Stimulated activated naive CD8-positive, alpha-beta T cell treated with anti-CD3 and anti-CD28 coated beads, Interleukin-15, Interleukin-2, amounts not matched to agents 100 ng/mL and 50 ng/mL, for 24 hours (primary cell): ENCODE measurements around the gene NKX2-4.

Experiments used
- H3K27ac Mint-ChIP-seq: one replicate; pipeline ENCODE4 v1.8.0; 2021; ENCODE audit warnings: mild to moderate bottlenecking, mixed read lengths
- H3K27me3 Mint-ChIP-seq: one replicate; pipeline ENCODE4 v1.8.0; 2021; ENCODE audit warnings: mixed read lengths
- H3K36me3 Mint-ChIP-seq: one replicate; pipeline ENCODE4 v1.8.0; 2021; ENCODE audit warnings: low read depth, mixed read lengths
- H3K4me1 Mint-ChIP-seq: one replicate; pipeline ENCODE4 v1.8.0; 2021; ENCODE audit warnings: low read depth, mixed read lengths
- H3K4me3 Mint-ChIP-seq: one replicate; pipeline ENCODE4 v1.8.0; 2021; ENCODE audit warnings: mild to moderate bottlenecking, mixed read lengths
- H3K9me3 Mint-ChIP-seq: one replicate; pipeline ENCODE4 v1.8.0; 2021; ENCODE audit warnings: mixed read lengths

The NKX2-4 gene

GRCh38 chr20:21398109-21399004 is 1.0 kb upstream of the NKX2-4 start:
- Mint-ChIP-seq H3K27me3 (peaks cover 73% of the 10 kb centered on the region), H3K4me3 (peak overlapping the region; percentile 47), H3K36me3 (no peaks in the 10 kb centered on the region), H3K4me1 (peaks cover 15% of the 10 kb centered on the region), H3K27ac (no peak overlapping the region), H3K9me3 (no peaks in the 10 kb centered on the region)

GRCh38 chr20:21396599-21397340 is 556 bp downstream of the NKX2-4 start:
- H3K4me1 Mint-ChIP-seq, result peaks cover 27% of the 10 kb centered on the region
- no peak overlapping the region for H3K27ac Mint-ChIP-seq
- peaks cover 77% of the 10 kb centered on the region for H3K27me3 Mint-ChIP-seq
- peaks cover 3% of the 10 kb centered on the region for H3K36me3 Mint-ChIP-seq
- H3K4me3 Mint-ChIP-seq, result no peak overlapping the region
- H3K9me3 Mint-ChIP-seq, result no peaks in the 10 kb centered on the region

GRCh38 chr20:21395666-21396598 is 1.4 kb downstream of the NKX2-4 start:
- peaks cover 8% of the 10 kb centered on the region for H3K36me3 Mint-ChIP-seq
- no peaks in the 10 kb centered on the region for H3K9me3 Mint-ChIP-seq
- H3K27me3 Mint-ChIP-seq, result peaks cover 76% of the 10 kb centered on the region
- H3K27ac Mint-ChIP-seq, result no peak overlapping the region
- peak overlapping the region; percentile 48 for H3K4me3 Mint-ChIP-seq
- peaks cover 33% of the 10 kb centered on the region for H3K4me1 Mint-ChIP-seq

- H3K4me1 Mint-ChIP-seq, result peaks cover 33% of the 10 kb centered on the region
- no peaks in the 10 kb centered on the region for H3K9me3 Mint-ChIP-seq
- H3K27ac Mint-ChIP-seq, result no peak overlapping the region
- H3K36me3 Mint-ChIP-seq, result peaks cover 15% of the 10 kb centered on the region
- peaks cover 71% of the 10 kb centered on the region for H3K27me3 Mint-ChIP-seq
- peak overlapping the region; percentile 48 for H3K4me3 Mint-ChIP-seq
Measured at GRCh38 chr20:21395051-21395665, 2.2 kb downstream of the NKX2-4 start.

- Mint-ChIP-seq H3K36me3 (peaks cover 19% of the 10 kb centered on the region), H3K4me3 (no peak overlapping the region), H3K9me3 (no peaks in the 10 kb centered on the region), H3K27me3 (peaks cover 66% of the 10 kb centered on the region), H3K4me1 (peaks cover 33% of the 10 kb centered on the region), H3K27ac (no peak overlapping the region)
Measured at GRCh38 chr20:21394551-21394950, 2.8 kb downstream of the NKX2-4 start.

- peaks cover 60% of the 10 kb centered on the region for H3K27me3 Mint-ChIP-seq
- peaks cover 23% of the 10 kb centered on the region for H3K36me3 Mint-ChIP-seq
- H3K4me1 Mint-ChIP-seq, result peaks cover 33% of the 10 kb centered on the region
- H3K9me3 Mint-ChIP-seq, result no peaks in the 10 kb centered on the region
- H3K27ac Mint-ChIP-seq, result no peak overlapping the region
- no peak overlapping the region for H3K4me3 Mint-ChIP-seq
Measured at GRCh38 chr20:21393816-21394519, 3.4 kb downstream of the NKX2-4 start.

- Mint-ChIP-seq H3K9me3 (no peaks in the 10 kb centered on the region), H3K27ac (no peak overlapping the region), H3K27me3 (peaks cover 52% of the 10 kb centered on the region), H3K4me3 (peak overlapping the region; percentile 32), H3K36me3 (peaks cover 25% of the 10 kb centered on the region), H3K4me1 (peaks cover 33% of the 10 kb centered on the region)
Measured at GRCh38 chr20:21393166-21393565, 4.2 kb downstream of the NKX2-4 start.

GRCh38 chr20:21391972-21392352 is 5.4 kb downstream of the NKX2-4 start:
- H3K36me3 Mint-ChIP-seq, result peaks cover 36% of the 10 kb centered on the region
- no peak overlapping the region for H3K4me3 Mint-ChIP-seq
- peaks cover 45% of the 10 kb centered on the region for H3K27me3 Mint-ChIP-seq
- H3K9me3 Mint-ChIP-seq, result no peaks in the 10 kb centered on the region
- peaks cover 27% of the 10 kb centered on the region for H3K4me1 Mint-ChIP-seq
- no peak overlapping the region for H3K27ac Mint-ChIP-seq

- Mint-ChIP-seq H3K27ac (no peak overlapping the region), H3K4me3 (no peak overlapping the region), H3K4me1 (peaks cover 27% of the 10 kb centered on the region), H3K27me3 (peaks cover 45% of the 10 kb centered on the region), H3K36me3 (peaks cover 42% of the 10 kb centered on the region), H3K9me3 (no peaks in the 10 kb centered on the region)
Measured at GRCh38 chr20:21391185-21391971, 5.9 kb downstream of the NKX2-4 start.

GRCh38 chr20:21390768-21391167 is 6.6 kb downstream of the NKX2-4 start:
- Mint-ChIP-seq H3K27ac (no peak overlapping the region), H3K4me1 (peaks cover 27% of the 10 kb centered on the region), H3K36me3 (peaks cover 46% of the 10 kb centered on the region), H3K9me3 (no peaks in the 10 kb centered on the region), H3K27me3 (peaks cover 45% of the 10 kb centered on the region), H3K4me3 (no peak overlapping the region)

GRCh38 chr20:21389368-21389767 is 8.0 kb downstream of the NKX2-4 start:
- H3K9me3 Mint-ChIP-seq, result no peaks in the 10 kb centered on the region
- no peak overlapping the region for H3K4me3 Mint-ChIP-seq
- peaks cover 53% of the 10 kb centered on the region for H3K36me3 Mint-ChIP-seq

GRCh38 chr20:21388566-21388965 is 8.8 kb downstream of the NKX2-4 start:
- Mint-ChIP-seq H3K27me3 (peaks cover 27% of the 10 kb centered on the region), H3K36me3 (peaks cover 58% of the 10 kb centered on the region), H3K9me3 (no peaks in the 10 kb centered on the region), H3K27ac (no peak overlapping the region), H3K4me3 (no peak overlapping the region), H3K4me1 (peaks cover 19% of the 10 kb centered on the region)

More at GRCh38 chr20:21389368-21389767, 8.0 kb downstream of the NKX2-4 start:
- Mint-ChIP-seq H3K27me3 (peaks cover 35% of the 10 kb centered on the region), H3K4me1 (peaks cover 19% of the 10 kb centered on the region), H3K27ac (no peak overlapping the region)

- Mint-ChIP-seq H3K27ac (no peak overlapping the region), H3K27me3 (peaks cover 16% of the 10 kb centered on the region), H3K9me3 (no peaks in the 10 kb centered on the region), H3K36me3 (peaks cover 68% of the 10 kb centered on the region), H3K4me1 (peaks cover 10% of the 10 kb centered on the region), H3K4me3 (no peak overlapping the region)
Measured at GRCh38 chr20:21387528-21387927, 9.8 kb downstream of the NKX2-4 start.
